Neural cell (in vitro differentiated cells): Measurements from ENCODE around the gene IFITM10. TPM values are rescaled to one million over a fixed set of nuclear protein-coding genes. Genes with fewer than 3 reads are reported as not detected.
"Not testable (repeated sequence)": the region's sequence is repeated elsewhere in the genome, so short reads cannot be mapped to it uniquely, and the experiment has no call there.

Experiments used
- H2AFZ ChIP-seq: fragments of 200-600, 300-800 bp; sonication (generic), shearing (Covaris generic); 2 replicates; pipeline ENCODE4 v1.6.0; 2014; ENCODE audit warnings: low read depth, mild to moderate bottlenecking, antibody characterized with exemption, low read length, moderate library complexity
- H3F3A ChIP-seq: fragments of 200-600 bp; shearing (Covaris generic); 2 replicates; pipeline ENCODE4 v1.6.1; 2016; ENCODE audit warnings: mild to moderate bottlenecking, moderate library complexity, mixed read lengths, antibody characterized with exemption, low read length; ENCODE audit not compliant: insufficient read depth, poor library complexity, severe bottlenecking
- H3K27ac ChIP-seq: fragments of 200-600, 300-800 bp; sonication (generic), shearing (Covaris generic); 2 replicates; pipeline ENCODE4 v1.5.1; 2014; ENCODE audit warnings: mild to moderate bottlenecking, low read length, moderate library complexity
- H3K27me3 ChIP-seq: fragments of 300-800, 200-600 bp; sonication (generic), shearing (Covaris generic); 2 replicates; pipeline ENCODE4 v1.6.0; 2014; ENCODE audit warnings: mild to moderate bottlenecking, low read depth, low read length, moderate library complexity; ENCODE audit not compliant: insufficient read depth
- H3K36me3 ChIP-seq: fragments of 300-800, 200-600 bp; sonication (generic), shearing (Covaris generic); 2 replicates; pipeline ENCODE4 v1.5.1; 2014; ENCODE audit warnings: mild to moderate bottlenecking, antibody characterized with exemption, low read length, moderate library complexity; ENCODE audit not compliant: insufficient read depth
- H3K4me2 ChIP-seq: fragments of 300-800, 200-600 bp; sonication (generic), shearing (Covaris generic); 2 replicates; pipeline ENCODE4 v1.6.0; 2014; ENCODE audit warnings: mild to moderate bottlenecking, low read length
- H3K4me3 ChIP-seq: fragments of 300-800, 200-600 bp; sonication (generic), shearing (Covaris generic); 2 replicates; pipeline ENCODE4 v1.5.1; 2014; ENCODE audit warnings: mild to moderate bottlenecking, low read length, moderate library complexity
- H3K79me2 ChIP-seq: fragments of 200-600 bp; shearing (Covaris generic); replicated peaks from 2 replicates; pipeline ENCODE4 v1.6.0; 2014; ENCODE audit warnings: mild to moderate bottlenecking, low read length, moderate library complexity; ENCODE audit not compliant: insufficient read depth
- H3K9ac ChIP-seq: fragments of 300-800, 200-600 bp; sonication (generic), shearing (Covaris generic); 2 replicates; pipeline ENCODE4 v1.6.1; 2016; ENCODE audit warnings: mild to moderate bottlenecking, low read length, mixed read lengths
- H3K9me2 ChIP-seq: fragments of 200-600 bp; shearing (Covaris generic); 2 replicates; pipeline ENCODE4 v1.6.1; 2016; ENCODE audit warnings: mild to moderate bottlenecking, low read length, mixed read lengths; ENCODE audit not compliant: insufficient read depth
- H3K9me3 ChIP-seq: fragments of 200-600, 300-800 bp; sonication (generic), shearing (Covaris generic); 2 replicates; pipeline ENCODE4 v1.6.1; 2016; ENCODE audit warnings: mild to moderate bottlenecking, mixed run types, low read length, moderate library complexity, mixed read lengths
- H4K20me1 ChIP-seq: fragments of 200-600 bp; shearing (Covaris generic); 2 replicates; pipeline ENCODE4 v1.6.1; 2016; ENCODE audit warnings: mild to moderate bottlenecking, mixed run types; ENCODE audit not compliant: insufficient read depth
- EP300 ChIP-seq: fragments of 450-650 bp; conservative IDR thresholded peaks from 2 replicates; pipeline ENCODE4 v1.6.1; 2014; ENCODE audit warnings: antibody characterized with exemption, mild to moderate bottlenecking, moderate library complexity; ENCODE audit not compliant: poor library complexity, severe bottlenecking
- EZH2 ChIP-seq: fragments of 200-600, 300-800 bp; shearing (Covaris generic), sonication (generic); IDR thresholded peaks from 2 replicates; pipeline ENCODE4 v1.6.1; 2014; ENCODE audit warnings: antibody characterized with exemption, low read length, borderline replicate concordance, mild to moderate bottlenecking; ENCODE audit not compliant: insufficient read depth, poor library complexity, severe bottlenecking
- MXI1 ChIP-seq: fragments of 450-650 bp; conservative IDR thresholded peaks from 2 replicates; pipeline ENCODE4 v1.6.1; 2014; ENCODE audit warnings: antibody characterized with exemption, mild to moderate bottlenecking; ENCODE audit not compliant: poor library complexity, severe bottlenecking
- POLR2AphosphoS5 ChIP-seq: IDR thresholded peaks from 2 replicates; pipeline ENCODE4 v1.6.1; 2012
- RAD21 ChIP-seq: fragments of 450-650 bp; conservative IDR thresholded peaks from 2 replicates; pipeline ENCODE4 v1.6.1; 2014; ENCODE audit warnings: antibody characterized with exemption, mild to moderate bottlenecking, moderate library complexity
- SMC3 ChIP-seq: fragments of 450-650 bp; conservative IDR thresholded peaks from 2 replicates; pipeline ENCODE4 v1.6.1; 2014; ENCODE audit warnings: antibody characterized with exemption, mild to moderate bottlenecking, moderate library complexity; ENCODE audit not compliant: poor library complexity
- TAF1 ChIP-seq: IDR thresholded peaks from 2 replicates; pipeline ENCODE4 v1.6.1; 2012; ENCODE audit warnings: low read depth
- polyA plus RNA-seq: library from polyadenylated mRNA; depleted of rRNA; stranded (reverse); fragments of >200 nt; gene quantifications from 2 replicates; pipeline ENCODE4 v1.2.3, GENCODE V29; 2014
- TF ChIP-seq, protein P1 (sequence below): IDR thresholded peaks from 2 replicates; pipeline ENCODE4 v1.6.1; 2012; ENCODE audit warnings: borderline replicate concordance
- TF ChIP-seq, protein P2 (sequence below): fragments of 450-650 bp; IDR thresholded peaks from 2 replicates; pipeline ENCODE4 v1.5.1; 2014; ENCODE audit warnings: antibody characterized with exemption, mild to moderate bottlenecking, moderate library complexity; ENCODE audit not compliant: poor library complexity, severe bottlenecking

IFITM10 gene
- polyA plus RNA-seq, 1 donor from 2014 or later = 1.1 TPM

GRCh38 chr11:1770061-1770460 is 19.7 kb upstream of the IFITM10 start:
- Histone ChIP-seq H3K27me3 (no peaks in the 10 kb centered on the region), H2AFZ (no peak overlapping the region), H3K9ac (no peak overlapping the region), H4K20me1 (no peaks in the 10 kb centered on the region), H3F3A (no peaks in the 10 kb centered on the region), H3K27ac (no peak overlapping the region), H3K36me3 (no peaks in the 10 kb centered on the region), H3K4me3 (no peak overlapping the region), H3K4me2 (no peak overlapping the region), H3K79me2 (no peaks in the 10 kb centered on the region), H3K9me3 (no peaks in the 10 kb centered on the region), H3K9me2 (no peaks in the 10 kb centered on the region)
- TF ChIP-seq EP300 (no peak), EZH2 (no peak), TAF1 (no peak)

DNA sequence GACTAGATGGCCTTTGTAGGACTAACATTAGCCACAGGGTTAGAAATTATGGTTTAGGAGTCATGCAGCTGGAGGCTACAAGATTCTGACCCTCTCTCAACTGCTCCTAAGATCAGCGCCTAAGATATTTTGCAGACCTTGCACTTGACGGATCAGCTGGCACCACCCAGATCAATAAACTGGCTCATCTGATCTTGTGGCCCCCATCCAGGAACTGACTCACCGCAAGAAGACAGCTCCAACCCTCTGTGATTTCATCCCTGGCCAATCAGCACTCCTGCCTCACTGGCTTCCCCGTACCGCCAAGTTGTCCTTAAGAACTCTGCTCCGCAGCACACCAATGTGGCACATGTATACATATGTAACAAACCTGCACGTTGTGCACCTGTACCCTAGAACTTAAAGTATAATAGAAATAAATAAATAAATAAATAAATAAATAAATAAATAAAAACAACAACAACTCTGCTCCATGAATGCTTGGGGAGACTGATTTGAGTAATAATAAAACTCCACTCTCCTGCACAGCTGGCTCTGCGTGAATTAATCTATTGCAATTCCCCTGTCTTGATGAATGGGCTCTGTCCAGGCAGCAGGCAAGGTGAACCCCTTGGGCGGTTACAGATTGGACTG is 19.0 kb upstream of the IFITM10 start:
- not testable (repeated sequence) for H4K20me1 ChIP-seq, H3K9me2 ChIP-seq, H3K27ac ChIP-seq

GRCh38 chr11:1768141-1768469 is 17.7 kb upstream of the IFITM10 start:
- Histone ChIP-seq H2AFZ (no peak overlapping the region), H3K79me2 (peaks cover 8% of the 10 kb centered on the region), H3K27me3 (no peaks in the 10 kb centered on the region), H3K9ac (no peak overlapping the region), H3F3A (no peaks in the 10 kb centered on the region), H3K27ac (no peak overlapping the region), H3K4me2 (no peak overlapping the region), H4K20me1 (no peaks in the 10 kb centered on the region), H3K9me3 (no peaks in the 10 kb centered on the region), H3K4me3 (no peak overlapping the region), H3K9me2 (no peaks in the 10 kb centered on the region), H3K36me3 (no peaks in the 10 kb centered on the region)
- TF ChIP-seq MXI1 = no peak
- TF ChIP-seq, protein P1, sequence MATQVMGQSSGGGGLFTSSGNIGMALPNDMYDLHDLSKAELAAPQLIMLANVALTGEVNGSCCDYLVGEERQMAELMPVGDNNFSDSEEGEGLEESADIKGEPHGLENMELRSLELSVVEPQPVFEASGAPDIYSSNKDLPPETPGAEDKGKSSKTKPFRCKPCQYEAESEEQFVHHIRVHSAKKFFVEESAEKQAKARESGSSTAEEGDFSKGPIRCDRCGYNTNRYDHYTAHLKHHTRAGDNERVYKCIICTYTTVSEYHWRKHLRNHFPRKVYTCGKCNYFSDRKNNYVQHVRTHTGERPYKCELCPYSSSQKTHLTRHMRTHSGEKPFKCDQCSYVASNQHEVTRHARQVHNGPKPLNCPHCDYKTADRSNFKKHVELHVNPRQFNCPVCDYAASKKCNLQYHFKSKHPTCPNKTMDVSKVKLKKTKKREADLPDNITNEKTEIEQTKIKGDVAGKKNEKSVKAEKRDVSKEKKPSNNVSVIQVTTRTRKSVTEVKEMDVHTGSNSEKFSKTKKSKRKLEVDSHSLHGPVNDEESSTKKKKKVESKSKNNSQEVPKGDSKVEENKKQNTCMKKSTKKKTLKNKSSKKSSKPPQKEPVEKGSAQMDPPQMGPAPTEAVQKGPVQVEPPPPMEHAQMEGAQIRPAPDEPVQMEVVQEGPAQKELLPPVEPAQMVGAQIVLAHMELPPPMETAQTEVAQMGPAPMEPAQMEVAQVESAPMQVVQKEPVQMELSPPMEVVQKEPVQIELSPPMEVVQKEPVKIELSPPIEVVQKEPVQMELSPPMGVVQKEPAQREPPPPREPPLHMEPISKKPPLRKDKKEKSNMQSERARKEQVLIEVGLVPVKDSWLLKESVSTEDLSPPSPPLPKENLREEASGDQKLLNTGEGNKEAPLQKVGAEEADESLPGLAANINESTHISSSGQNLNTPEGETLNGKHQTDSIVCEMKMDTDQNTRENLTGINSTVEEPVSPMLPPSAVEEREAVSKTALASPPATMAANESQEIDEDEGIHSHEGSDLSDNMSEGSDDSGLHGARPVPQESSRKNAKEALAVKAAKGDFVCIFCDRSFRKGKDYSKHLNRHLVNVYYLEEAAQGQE = no peak
- no peak for TF ChIP-seq POLR2AphosphoS5
- no peak for TF ChIP-seq EZH2
- no peak for TF ChIP-seq EP300
- TF ChIP-seq, protein P2, sequence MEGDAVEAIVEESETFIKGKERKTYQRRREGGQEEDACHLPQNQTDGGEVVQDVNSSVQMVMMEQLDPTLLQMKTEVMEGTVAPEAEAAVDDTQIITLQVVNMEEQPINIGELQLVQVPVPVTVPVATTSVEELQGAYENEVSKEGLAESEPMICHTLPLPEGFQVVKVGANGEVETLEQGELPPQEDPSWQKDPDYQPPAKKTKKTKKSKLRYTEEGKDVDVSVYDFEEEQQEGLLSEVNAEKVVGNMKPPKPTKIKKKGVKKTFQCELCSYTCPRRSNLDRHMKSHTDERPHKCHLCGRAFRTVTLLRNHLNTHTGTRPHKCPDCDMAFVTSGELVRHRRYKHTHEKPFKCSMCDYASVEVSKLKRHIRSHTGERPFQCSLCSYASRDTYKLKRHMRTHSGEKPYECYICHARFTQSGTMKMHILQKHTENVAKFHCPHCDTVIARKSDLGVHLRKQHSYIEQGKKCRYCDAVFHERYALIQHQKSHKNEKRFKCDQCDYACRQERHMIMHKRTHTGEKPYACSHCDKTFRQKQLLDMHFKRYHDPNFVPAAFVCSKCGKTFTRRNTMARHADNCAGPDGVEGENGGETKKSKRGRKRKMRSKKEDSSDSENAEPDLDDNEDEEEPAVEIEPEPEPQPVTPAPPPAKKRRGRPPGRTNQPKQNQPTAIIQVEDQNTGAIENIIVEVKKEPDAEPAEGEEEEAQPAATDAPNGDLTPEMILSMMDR = no peak
- no peak for TF ChIP-seq SMC3
- TF ChIP-seq TAF1 = no peak
- no peak for TF ChIP-seq RAD21

More for the DNA sequence above, 19.0 kb upstream of the IFITM10 start:
- H3K4me3 ChIP-seq, H3F3A ChIP-seq, H3K36me3 ChIP-seq, H3K9me3 ChIP-seq, H2AFZ ChIP-seq, H3K9ac ChIP-seq, H3K4me2 ChIP-seq, H3K79me2 ChIP-seq, H3K27me3 ChIP-seq: not testable (repeated sequence)
